SW 1271 (cell line): ENCODE data around the gene PRSS3.
"Not testable (repeated sequence)": the region's sequence is repeated elsewhere in the genome, so short reads cannot be mapped to it uniquely, and the experiment has no call there.

ENCODE experiments used
- DNase-seq, 2 experiments: peaks; one replicate each; lab custom pipeline; 2025; lab: John Stamatoyannopoulos, UW

The PRSS3 gene

DNA sequence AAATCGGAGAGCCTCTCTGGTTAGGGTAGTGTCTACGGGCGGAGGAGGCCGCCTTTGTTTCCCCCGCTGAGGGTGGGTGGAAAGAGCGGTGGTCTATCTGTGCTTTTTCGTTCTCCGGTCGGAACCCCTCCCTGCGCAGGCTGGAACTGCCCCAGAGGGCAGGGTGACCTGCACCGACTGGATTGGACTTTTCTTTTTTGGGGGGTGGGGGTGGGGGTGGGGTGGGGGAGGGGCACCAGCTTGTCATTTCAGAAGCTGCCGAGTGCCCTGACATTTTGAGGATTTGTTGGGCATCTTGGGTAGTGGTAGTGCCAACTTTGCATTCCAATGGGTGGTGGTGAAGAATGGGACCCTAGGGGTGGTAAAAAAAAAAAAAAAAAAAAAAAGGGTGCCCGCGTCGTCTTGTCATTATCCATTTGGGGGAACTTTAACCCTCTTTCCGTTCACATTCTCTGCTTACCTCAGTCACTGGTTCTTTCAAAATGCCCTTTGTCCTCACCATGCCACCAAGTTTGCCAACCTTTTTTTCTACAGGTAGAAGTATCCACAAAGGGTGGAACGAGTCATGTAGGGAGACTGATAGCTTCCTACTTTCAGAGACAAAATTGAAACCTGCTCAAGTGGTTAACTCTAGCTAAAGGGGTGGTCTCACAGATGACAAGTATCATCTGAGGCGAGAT, 22.9 kb downstream of the PRSS3 start:
- DNase-seq = peak in 1 of 2 experiments; percentile 12

GRCh38 chr9:33818847-33819500, 23.6 kb downstream of the PRSS3 start:
- no peak for DNase-seq

DNA sequence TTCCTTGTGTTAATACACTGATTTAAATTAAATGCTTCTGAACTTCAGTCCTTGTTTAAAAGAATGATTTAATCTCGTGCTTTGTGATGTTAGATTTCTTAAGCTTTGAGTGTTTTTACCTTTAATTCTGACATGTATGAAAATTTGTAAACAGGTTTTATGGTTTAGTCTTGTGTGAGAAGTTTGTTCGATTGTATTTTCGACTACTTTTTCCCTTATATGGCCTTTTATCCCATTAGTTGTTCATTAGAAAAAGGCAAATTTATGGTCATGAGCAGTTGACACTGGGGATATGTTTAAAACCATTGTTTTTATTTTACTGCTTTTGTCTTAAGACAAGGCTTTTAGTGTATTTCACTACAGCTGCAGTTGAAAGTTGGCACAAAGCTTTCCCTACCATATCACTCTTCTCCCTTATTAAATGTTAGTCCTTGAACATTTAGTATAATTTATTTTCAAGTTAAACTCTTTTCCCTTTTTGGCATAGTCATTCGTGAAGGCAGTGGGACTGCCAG, 24.9 kb downstream of the PRSS3 start:
- no peak for DNase-seq

DNA sequence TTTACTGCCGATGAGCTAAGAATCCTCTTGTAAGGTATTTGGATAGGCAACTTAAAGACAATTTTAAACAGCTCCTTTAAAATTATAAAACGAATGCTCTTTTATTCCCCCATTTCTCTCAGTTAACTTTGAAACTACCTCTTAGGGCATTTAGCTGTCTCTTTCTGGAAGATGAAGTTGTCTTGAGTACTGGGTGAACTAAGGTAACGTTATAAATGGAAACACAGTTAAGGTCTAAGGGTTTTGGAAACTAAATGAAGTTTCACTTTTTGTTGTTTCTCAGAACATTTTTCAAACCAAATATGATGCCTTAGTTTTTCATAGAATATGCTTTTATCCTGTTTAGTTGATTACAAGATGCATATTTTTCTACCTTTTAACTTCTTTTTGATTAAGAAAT, 28.4 kb downstream of the PRSS3 start:
- DNase-seq = no peak

DNA sequence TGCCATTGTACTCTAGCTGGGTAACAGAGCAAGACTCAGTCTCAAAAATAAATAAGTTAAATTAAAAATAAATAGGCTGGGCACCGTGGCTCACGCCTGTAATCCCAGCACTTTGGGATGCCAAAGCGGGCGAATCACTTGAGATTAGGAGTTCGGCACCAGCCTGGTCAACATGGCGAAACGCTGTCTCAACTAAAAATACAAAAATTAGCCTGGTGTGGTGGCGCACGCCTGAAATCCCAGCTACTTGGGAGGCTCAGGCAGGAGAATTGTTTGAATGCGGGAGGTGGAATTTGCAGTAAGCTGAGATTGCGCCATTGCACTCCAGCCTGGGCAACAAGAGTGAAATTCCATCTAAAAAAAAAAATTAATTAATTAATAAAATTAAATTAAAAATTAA, 31.9 kb downstream of the PRSS3 start:
- DNase-seq = not testable (repeated sequence)

DNA sequence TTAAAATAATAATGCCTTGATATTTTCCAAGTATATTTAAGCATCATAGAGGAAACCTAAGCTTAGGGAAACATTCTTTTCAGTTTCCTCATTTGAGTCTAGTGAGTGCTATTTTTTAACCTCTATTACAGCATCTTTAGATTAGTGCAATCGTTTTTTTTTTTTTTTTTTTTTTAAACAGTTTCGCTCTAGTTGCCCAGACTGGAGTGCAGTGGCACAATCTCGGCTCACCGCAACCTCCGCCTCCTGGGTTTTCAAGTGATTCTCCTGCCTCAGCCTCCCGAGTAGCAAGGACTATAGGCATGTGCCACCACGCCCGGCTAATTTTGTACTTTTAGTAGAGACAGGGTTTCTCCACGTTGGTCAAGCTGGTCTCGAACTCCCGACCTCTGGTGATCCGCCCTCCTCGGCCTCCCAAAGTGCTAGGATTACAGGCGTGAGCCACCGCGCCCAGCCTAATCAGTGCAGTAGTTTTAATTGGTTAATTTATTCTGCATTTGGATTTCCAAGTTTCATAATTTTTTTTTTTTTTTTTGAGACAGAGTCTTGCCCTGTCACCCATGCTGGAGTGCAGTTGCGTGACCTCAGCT, 34.4 kb downstream of the PRSS3 start:
- DNase-seq = not testable (repeated sequence)

- DNase-seq = no peak
Measured at GRCh38 chr9:33835625-33836260, 40.4 kb downstream of the PRSS3 start.

DNA sequence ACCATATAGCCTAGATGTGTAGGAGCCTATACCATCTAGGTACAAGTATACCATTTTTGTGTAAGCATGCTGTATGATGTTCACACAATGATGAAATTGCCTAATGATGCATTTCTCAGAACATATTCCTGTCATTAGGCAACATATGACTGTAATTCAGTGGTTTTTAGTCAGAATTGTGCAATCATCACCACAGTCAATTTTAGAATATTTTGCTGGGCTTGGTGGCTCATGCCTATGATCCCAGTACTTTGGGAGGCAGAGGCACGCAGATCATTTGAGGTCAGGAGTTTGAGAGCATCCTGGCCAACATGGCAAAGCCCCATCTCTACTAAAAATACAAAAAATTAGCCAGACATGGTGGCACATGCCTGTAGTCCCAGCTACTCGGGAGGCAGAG, 40.9 kb downstream of the PRSS3 start:
- DNase-seq = not testable (repeated sequence)

- no peak for DNase-seq
Measured at GRCh38 chr9:33837138-33837537, 41.8 kb downstream of the PRSS3 start.

DNA sequence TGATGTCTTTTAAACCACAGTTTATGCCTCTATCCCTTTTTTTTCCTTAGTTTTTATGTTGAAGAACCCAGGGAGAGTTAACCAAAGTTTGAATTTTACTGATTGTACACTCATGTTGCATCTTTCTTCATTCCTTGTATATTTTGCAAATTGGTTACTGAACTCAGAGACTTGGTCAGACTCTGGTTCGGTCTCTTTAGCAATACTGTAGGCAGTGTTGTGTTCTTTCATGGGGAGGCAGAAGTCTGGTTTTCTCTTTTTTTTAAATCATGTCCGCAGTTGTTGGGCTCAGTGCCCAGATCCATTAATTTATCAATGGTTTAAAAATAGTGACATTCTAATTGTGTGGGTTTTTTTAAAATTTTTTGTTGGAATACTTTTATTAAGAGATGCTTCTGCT, 45.0 kb downstream of the PRSS3 start:
- no peak for DNase-seq

DNA sequence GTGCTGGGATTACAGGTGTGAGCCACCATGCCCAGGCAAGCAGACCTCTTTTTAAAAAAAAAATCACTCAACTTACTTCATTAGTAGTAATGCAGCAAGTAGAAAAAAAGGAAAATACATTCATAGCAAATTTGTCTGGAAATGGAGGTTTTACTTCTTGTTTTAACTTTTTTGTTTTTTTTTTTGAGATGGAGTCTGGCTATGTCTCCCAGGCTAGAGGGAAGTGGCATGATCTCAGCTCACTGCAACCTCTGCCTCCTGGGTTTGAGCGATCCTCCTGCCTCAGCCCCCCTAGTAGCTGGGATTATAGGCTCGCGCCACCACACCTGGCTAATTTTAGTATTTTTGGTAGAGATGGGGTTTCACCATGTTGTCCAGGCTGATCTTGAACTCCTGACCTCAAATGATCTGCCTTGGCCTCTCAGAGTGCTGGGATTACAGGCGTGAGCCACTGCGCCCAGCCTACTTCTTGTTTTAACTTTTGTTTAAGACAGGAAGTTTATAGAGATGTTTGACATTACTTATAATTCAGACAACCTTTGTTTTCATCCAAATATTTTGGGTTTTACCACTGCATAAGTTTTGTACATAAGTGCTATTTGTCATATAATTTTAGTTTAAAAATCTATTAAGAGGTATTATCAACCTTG, 48.1 kb downstream of the PRSS3 start:
- no peak for DNase-seq

GRCh38 chr9:33846231-33846630, 50.9 kb downstream of the PRSS3 start:
- no peak for DNase-seq

GRCh38 chr9:33847894-33848205, 52.5 kb downstream of the PRSS3 start:
- not testable (repeated sequence) for DNase-seq
